GM18507 (cell line): ENCODE measurements around the gene ZNF770.

Experiments
- DNase-seq: peaks from one replicate; pipeline ENCODE4 v3.0.0; 2011; ENCODE audit warnings: low read depth; ENCODE audit not compliant: insufficient read length; ENCODE audit errors: extremely low spot score
- FAIRE-seq: peaks from 2 replicates; lab custom pipeline; 2011; peaks lifted over from hg19 to GRCh38; lab: Jason Lieb, UNC

ZNF770 gene

GRCh38 chr15:34988027-34988902 lies at the start of gene ZNF770:
TSS of gene ZNF770 (minus strand) at chr15:34988287. CDS start at chr15:34983434, 4,853 bp downstream.
- FAIRE-seq (peak; percentile 75), DNase-seq (peak; percentile 71)

- FAIRE-seq (no peak), DNase-seq (no peak)
These were observed 40.3 kb upstream of the ZNF770 start for GRCh38 chr15:35028235-35028984.

GRCh38 chr15:35023804-35024203 lies 35.7 kb upstream of the ZNF770 start:
- FAIRE-seq (no peak), DNase-seq (no peak)

GRCh38 chr15:35020974-35021373 lies 32.9 kb upstream of the ZNF770 start:
- DNase-seq = no peak
- FAIRE-seq = no peak

GRCh38 chr15:35019404-35020327 lies 31.6 kb upstream of the ZNF770 start:
- FAIRE-seq = no peak

GRCh38 chr15:35014241-35014640 lies 26.2 kb upstream of the ZNF770 start:
- FAIRE-seq = no peak

More at GRCh38 chr15:35019404-35020327, 31.6 kb upstream of the ZNF770 start:
- DNase-seq = no peak

GRCh38 chr15:35013370-35013769 lies 25.3 kb upstream of the ZNF770 start:
- FAIRE-seq (no peak), DNase-seq (no peak)

More at GRCh38 chr15:35014241-35014640, 26.2 kb upstream of the ZNF770 start:
- no peak for DNase-seq

- DNase-seq (no peak), FAIRE-seq (no peak)
These were observed 19.3 kb upstream of the ZNF770 start for GRCh38 chr15:35007397-35007796.

- FAIRE-seq (no peak), DNase-seq (no peak)
These were observed 17.8 kb upstream of the ZNF770 start for GRCh38 chr15:35005933-35006332.

- no peak for FAIRE-seq
These were observed 15.8 kb upstream of the ZNF770 start for GRCh38 chr15:35003928-35004327.

GRCh38 chr15:35000511-35000910 lies 12.4 kb upstream of the ZNF770 start:
- FAIRE-seq (no peak), DNase-seq (no peak)

More at GRCh38 chr15:35003928-35004327, 15.8 kb upstream of the ZNF770 start:
- DNase-seq = no peak

GRCh38 chr15:34999906-35000305 lies 11.8 kb upstream of the ZNF770 start:
- FAIRE-seq (no peak), DNase-seq (no peak)

GRCh38 chr15:34994925-34995324 lies 6.8 kb upstream of the ZNF770 start:
- DNase-seq (no peak), FAIRE-seq (no peak)

GRCh38 chr15:34993877-34994276 lies 5.8 kb upstream of the ZNF770 start:
- peak; percentile 53 for DNase-seq
- peak; percentile 90 for FAIRE-seq

- no peak for DNase-seq
- no peak for FAIRE-seq
These were observed 5.3 kb upstream of the ZNF770 start for GRCh38 chr15:34993412-34993811.

- DNase-seq = no peak
- FAIRE-seq = peak; percentile 9
These were observed 469 bp downstream of the ZNF770 start for GRCh38 chr15:34987609-34988026.

- DNase-seq (no peak), FAIRE-seq (no peak)
These were observed 1.2 kb downstream of the ZNF770 start for GRCh38 chr15:34986771-34987480.

- FAIRE-seq (peak; percentile 33), DNase-seq (no peak)
These were observed 1.8 kb downstream of the ZNF770 start for GRCh38 chr15:34986326-34986725.
